Ishikawa (cell line): Measurements from ENCODE around the gene NRSN1.

Experiments
- CEBPB ChIP-seq: IDR thresholded peaks from 2 replicates; pipeline ENCODE4 v1.6.1; 2012
- CREB1 ChIP-seq: IDR thresholded peaks from 2 replicates; pipeline ENCODE4 v1.6.1; 2012; ENCODE audit warnings: low read depth
- EGR1 ChIP-seq: IDR thresholded peaks from 2 replicates; pipeline ENCODE4 v1.6.1; 2012
- EP300 ChIP-seq: IDR thresholded peaks from 2 replicates; pipeline ENCODE4 v1.6.1; 2012; ENCODE audit warnings: borderline replicate concordance
- FOXM1 ChIP-seq: IDR thresholded peaks from 2 replicates; pipeline ENCODE4 v1.6.1; 2012; ENCODE audit warnings: low read depth, borderline replicate concordance
- MAX ChIP-seq: IDR thresholded peaks from 2 replicates; pipeline ENCODE4 v1.6.1; 2012
- NFIC ChIP-seq: IDR thresholded peaks from 2 replicates; pipeline ENCODE4 v1.6.1; 2012
- RAD21 ChIP-seq: IDR thresholded peaks from 2 replicates; pipeline ENCODE4 v1.6.1; 2012; ENCODE audit warnings: low read depth
- REST ChIP-seq: IDR thresholded peaks from 2 replicates; pipeline ENCODE4 v1.6.1; 2012; ENCODE audit warnings: low read depth, mild to moderate bottlenecking
- TAF1 ChIP-seq: IDR thresholded peaks from 2 replicates; pipeline ENCODE4 v1.6.1; 2012; ENCODE audit warnings: low read depth, mild to moderate bottlenecking
- TCF12 ChIP-seq: IDR thresholded peaks from 2 replicates; pipeline ENCODE4 v1.6.1; 2012; ENCODE audit warnings: low read depth
- TEAD4 ChIP-seq: IDR thresholded peaks from 2 replicates; pipeline ENCODE4 v1.6.1; 2012
- USF1 ChIP-seq: IDR thresholded peaks from 2 replicates; pipeline ENCODE4 v1.6.1; 2012
- YY1 ChIP-seq: IDR thresholded peaks from 2 replicates; pipeline ENCODE4 v1.6.1; 2012; ENCODE audit warnings: low read depth
- ZBTB7A ChIP-seq: IDR thresholded peaks from 2 replicates; pipeline ENCODE4 v1.6.1; 2012; ENCODE audit warnings: low read depth

NRSN1 gene

GRCh38 chr6:24131751-24132150, 5.7 kb downstream of the NRSN1 start:
- no peak for TF ChIP-seq USF1
- no peak for TF ChIP-seq MAX
- TF ChIP-seq YY1, result no peak
- TF ChIP-seq EGR1, result no peak
- TF ChIP-seq RAD21, result no peak
- no peak for TF ChIP-seq CREB1
- no peak for TF ChIP-seq TAF1
- no peak for TF ChIP-seq REST
- TF ChIP-seq TCF12, result no peak
- TF ChIP-seq EP300, result no peak
- no peak for TF ChIP-seq FOXM1
- no peak for TF ChIP-seq CEBPB
- no peak for TF ChIP-seq NFIC
- TF ChIP-seq TEAD4, result no peak
- no peak for TF ChIP-seq ZBTB7A

GRCh38 chr6:24139080-24139479, 13.1 kb downstream of the NRSN1 start:
- TF ChIP-seq USF1 (no peak), FOXM1 (no peak), TAF1 (no peak), TEAD4 (no peak), YY1 (no peak), REST (no peak), CREB1 (no peak), EP300 (no peak), MAX (no peak), NFIC (no peak), RAD21 (no peak), EGR1 (no peak), TCF12 (no peak), ZBTB7A (no peak), CEBPB (no peak)

GRCh38 chr6:24139639-24140038, 13.6 kb downstream of the NRSN1 start:
- TF ChIP-seq EGR1, result no peak
- TF ChIP-seq CREB1, result no peak
- TF ChIP-seq TEAD4, result no peak
- no peak for TF ChIP-seq MAX
- no peak for TF ChIP-seq ZBTB7A
- no peak for TF ChIP-seq TAF1
- TF ChIP-seq REST, result no peak
- no peak for TF ChIP-seq EP300
- no peak for TF ChIP-seq YY1
- no peak for TF ChIP-seq TCF12
- TF ChIP-seq NFIC, result no peak
- TF ChIP-seq USF1, result no peak
- no peak for TF ChIP-seq CEBPB
- TF ChIP-seq RAD21, result no peak
- TF ChIP-seq FOXM1, result no peak

- TF ChIP-seq CREB1, result no peak
- TF ChIP-seq REST, result no peak
- no peak for TF ChIP-seq USF1
- TF ChIP-seq ZBTB7A, result no peak
- no peak for TF ChIP-seq MAX
Measured at GRCh38 chr6:24140591-24140990, 14.6 kb downstream of the NRSN1 start.
